ENCODE measurements around the gene HADHA.
"Not testable (repeated sequence)": the region's sequence is repeated elsewhere in the genome, so short reads cannot be mapped to it uniquely, and the experiment has no call there.

Gene HADHA

DNA sequence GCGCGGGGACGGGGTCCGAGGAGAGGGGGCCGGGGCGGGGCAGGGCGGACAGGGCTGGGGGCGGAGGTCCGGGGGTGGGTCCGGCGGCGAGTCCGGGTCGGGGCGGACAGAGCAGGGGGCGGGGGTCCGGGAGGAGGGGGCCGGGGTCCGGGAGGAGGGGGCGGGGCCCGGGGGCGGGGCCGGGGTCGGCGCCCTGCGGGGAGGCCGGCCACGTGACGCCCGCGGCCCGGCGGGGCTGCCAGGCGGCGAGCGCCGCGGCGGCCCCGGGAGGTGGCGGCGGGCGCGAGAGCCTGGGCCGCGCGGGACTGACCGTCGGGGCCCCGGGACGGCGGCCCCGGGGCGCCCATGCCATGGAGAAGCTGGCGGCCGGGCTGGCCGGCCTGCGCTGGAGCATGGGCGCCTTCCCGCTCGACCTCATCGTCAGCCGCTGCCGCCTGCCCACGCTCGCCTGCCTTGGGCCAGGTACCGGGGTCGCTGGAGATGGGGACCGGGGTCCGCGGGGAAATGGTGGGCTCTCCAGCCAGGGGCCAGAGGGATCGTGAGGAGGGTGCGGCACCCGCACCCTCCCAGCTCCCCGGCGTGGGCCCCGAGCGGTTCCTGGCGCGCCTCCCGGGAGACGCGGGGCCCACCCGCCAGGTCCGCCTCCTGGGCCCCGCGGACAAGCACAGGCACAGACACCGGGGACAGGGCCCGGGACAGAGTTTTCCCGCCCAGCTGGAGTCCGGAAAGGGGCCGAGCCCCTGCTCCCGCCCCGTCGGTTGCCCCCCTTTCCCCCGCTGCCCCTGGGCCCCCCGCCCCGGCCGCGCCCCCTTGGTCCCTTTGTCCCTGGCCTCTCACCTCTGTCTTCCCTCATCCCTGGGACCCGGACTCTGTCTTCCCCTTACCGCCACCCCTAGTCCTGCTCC lies 71.3 kb downstream of the HADHA start, which contains the start of gene GAREM2:
TSS of gene GAREM2 (plus strand) at position 218 of the 905 bp plus-strand sequence. CDS start at position 351, 133 bp downstream.
- no peak for DNase-seq

DNA sequence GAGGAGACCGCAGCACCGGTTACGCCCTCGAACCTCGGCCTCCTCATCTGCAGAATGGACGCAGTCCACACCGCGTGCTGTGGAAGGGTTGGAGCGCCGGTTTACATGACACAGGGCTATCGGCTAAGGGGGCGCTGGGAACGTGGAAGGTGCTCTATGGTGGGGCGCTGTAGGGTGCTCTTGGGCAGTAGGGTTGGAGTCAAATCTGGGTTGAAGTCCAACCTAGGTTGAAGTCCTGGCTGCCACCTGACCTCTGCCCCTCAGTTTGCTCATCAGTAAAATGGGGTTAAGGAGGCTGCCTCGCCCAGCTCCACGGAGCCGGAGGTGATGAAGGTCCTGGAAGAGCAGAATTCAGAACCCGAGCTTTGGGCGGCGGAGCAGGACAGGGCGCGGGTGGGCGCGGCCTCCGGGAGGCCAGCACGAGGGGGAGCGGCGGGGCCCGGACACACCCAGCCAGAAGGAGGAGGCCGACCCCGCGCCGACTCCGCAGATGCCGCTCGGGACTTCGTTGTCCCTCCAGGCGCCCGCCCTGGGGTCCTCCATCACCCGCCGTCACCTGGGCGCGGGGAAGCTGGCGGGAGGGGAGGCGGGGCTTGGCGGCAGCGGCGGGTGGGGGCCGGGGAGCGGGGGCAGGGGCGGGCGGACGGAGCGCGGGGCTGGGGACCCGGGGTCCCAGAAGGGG lies 72.1 kb downstream of the HADHA start:
- no peak for DNase-seq

GRCh38 chr2:26170795-26171194 lies 73.6 kb downstream of the HADHA start:
- no peak for DNase-seq

DNA sequence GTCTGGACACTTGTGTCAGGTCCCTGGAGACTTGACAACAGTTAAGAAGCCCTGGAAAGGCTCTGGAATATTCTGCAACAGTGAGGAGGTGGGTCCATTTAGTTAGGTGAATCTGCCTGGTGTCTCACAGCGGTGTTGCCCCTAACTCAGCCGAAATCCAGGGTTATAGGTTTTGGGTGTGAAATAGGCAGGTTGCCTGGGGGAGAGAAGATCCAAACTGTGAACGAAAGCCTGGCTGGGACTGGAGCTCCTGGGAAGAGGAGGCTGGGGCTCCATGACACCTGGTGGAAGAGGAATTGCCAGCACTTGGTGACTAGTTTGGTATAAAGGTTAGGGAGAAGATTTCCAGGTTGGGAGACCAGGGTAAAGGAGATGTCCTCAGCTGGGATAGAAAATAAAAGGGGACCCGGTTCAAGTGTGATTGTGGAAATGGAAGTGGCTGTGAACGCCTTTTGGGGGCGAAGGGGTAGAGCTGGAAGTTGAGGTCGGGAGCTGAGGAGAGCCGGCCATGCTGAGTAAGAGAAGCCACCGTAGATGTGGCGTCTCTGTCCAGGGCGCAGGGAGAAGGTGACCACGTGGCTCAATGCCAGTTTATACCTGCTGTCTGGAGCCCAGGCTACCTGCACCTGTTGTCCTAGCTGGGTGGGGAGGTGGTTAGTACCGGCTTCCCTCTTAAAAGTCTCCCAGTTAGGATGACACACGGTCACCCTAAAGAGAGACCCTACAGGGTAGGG lies 74.6 kb downstream of the HADHA start:
- DNase-seq = no peak

DNA sequence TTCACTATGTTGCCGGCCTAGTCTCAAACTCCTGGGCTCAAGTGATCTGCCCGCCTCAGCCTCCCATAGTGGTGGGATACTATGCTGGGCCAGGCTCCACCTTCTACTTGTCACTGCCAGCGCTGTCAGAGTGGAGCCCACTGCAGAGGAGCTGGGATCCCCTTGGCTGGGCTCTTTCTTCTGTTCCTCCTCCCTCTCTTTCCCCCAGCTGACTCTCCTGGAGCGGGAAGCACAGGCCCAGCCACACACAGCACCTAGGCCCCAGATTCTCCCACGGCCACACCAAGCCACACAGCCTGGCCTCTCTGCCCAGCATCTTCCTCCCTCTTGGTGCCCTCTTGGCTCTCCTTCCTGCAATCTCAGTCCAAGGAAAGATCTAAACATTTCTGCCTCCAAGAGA lies 75.2 kb downstream of the HADHA start:
- DNase-seq = no peak

- no peak for DNase-seq
Measured at GRCh38 chr2:26168785-26169184, 75.6 kb downstream of the HADHA start.

- DNase-seq = not testable (repeated sequence)
Measured at GRCh38 chr2:26166541-26166940, 77.9 kb downstream of the HADHA start.

- DNase-seq = no peak
Measured at GRCh38 chr2:26165403-26165802, 79.0 kb downstream of the HADHA start.

DNA sequence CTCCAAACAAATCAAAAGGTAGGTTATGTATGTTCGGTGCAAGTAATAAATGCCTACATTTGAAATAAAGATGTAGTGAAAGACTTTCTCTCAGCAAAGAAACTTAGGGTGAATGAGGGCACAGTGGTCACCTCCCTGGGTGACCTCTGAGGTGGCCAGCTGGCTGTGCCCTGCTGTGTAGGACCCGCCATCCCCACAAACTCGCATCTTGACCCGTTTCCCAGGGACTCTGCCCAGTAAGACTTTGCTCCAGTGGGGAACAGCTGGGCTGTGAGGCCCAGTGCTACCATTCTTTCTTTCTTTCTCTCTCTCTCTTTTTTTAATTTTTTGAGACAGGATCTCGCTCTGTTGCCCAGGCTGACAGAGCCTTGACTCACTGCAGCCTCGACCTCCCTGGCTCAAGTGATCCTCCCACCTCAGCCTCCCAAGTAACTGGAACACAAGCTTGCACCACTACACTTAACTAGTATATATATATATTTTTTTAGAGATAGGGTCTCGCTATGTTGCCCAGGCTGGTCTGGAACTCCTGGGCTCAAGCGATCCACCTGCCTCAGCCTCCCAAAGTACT lies 79.7 kb downstream of the HADHA start:
- no peak for DNase-seq

DNA sequence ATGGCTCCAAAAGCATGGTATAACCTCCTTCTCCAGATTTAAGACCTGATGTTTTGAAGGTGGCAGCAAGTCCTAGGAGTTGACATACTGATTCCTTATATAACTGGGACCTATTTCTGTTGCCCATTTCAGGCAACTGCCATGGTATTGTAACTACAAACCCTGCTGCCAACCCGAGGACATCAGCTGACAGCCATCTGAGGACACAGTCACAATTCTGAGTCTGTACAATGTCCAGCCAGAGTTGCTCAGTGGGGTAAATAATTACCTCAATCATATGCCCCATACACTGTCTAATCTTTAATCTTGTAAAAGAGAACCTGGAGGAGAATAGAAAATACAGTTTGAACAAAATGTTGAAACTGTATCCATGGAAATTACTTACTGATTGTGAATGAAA lies 80.2 kb downstream of the HADHA start:
- DNase-seq = no peak

- no peak for DNase-seq
Measured at GRCh38 chr2:26162963-26163362, 81.5 kb downstream of the HADHA start.

DNA sequence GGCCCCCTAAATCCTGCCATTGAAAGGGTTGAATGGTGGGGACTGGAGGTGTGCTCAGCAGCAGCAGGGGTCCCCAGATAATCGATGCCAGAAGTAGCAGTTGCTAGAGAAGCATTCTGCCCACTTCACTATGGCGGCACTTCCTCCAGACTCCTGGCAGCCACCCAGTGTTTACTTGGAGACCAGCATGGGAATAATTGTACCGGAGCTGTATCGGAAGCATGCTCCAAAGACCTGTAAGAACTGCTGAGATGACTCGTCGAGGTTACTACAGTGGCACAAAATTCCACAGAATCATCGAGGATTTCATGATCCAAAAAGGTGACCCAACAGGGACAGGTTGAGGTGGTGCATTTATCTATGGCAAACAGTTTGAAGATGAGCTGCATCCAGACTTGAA lies 82.5 kb downstream of the HADHA start:
- DNase-seq = no peak

- no peak for DNase-seq
Measured at GRCh38 chr2:26157580-26157979, 86.9 kb downstream of the HADHA start.

GRCh38 chr2:26150243-26150642 lies 94.2 kb downstream of the HADHA start:
- no peak for DNase-seq

DNA sequence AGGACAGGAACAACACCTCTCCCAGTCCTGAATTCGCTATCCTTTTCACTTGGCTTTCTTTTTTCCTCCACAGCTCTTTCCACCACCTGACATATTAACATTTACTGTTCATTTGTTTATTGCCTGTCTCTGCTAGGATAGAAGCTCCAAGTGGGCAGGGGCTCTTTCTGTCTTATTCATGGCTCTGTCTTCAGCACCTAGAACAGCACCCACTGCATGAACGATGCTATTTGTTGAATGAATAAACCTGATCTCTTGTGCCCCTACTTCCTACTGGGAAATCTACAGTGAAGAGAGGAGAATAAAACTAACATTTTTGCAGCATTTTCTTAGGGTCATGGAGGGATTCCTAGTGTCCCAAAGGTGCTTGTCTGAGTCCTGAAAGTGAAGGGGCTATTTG lies 95.9 kb downstream of the HADHA start:
- DNase-seq = no peak

DNA sequence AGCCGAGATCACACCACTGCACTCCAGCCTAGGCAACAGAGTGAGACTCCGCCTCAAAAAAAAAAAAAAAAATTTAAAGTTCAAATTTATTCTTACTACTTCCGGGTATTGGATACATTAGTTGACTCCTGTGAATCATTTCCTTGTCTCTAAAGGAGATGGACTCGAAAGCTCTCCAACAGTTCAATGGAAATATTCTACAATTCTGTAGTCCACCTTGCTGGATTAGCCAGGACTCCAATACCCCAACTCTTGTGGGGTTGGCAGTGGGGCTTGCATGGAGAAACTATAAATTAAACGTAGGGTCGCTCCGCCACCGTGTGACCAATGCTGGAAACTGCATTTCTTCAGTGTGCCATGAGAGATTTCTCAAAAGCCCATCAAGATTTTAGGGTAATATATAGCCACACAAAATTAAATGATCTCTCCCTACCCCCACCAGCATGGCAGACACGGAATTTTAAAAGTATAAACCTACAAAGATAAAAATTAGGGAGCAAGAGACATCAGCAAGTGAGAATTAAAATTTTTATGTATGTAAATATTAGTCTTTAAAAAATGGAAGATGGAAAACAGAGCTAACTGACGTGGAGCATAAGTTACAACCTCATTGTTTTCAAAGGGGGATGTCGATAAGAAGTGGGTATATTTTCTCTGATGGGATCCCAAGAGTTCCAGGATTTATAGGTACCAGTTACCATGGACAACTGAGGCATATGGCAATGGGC lies 99.3 kb downstream of the HADHA start:
- DNase-seq = peak; percentile 69

DNA sequence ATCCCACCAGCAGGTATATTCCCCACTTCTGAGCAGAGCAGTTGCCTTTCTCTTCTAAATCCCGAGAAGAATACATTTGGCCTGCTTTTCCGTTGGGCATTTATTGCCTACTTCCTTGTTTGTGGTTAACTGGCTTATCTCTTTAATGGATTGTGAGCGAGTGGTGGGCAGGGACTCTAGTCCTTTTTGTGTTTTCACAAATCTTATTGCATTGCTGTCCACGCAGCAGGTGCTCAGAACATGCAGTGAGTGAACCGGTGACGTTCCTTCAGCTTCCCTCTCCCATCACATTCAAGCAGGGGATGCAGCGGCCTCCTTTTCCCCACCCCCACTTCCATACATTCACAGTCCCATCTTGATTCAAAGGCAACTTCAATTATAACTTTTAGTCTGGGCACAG lies 100.4 kb downstream of the HADHA start:
- DNase-seq = no peak

DNA sequence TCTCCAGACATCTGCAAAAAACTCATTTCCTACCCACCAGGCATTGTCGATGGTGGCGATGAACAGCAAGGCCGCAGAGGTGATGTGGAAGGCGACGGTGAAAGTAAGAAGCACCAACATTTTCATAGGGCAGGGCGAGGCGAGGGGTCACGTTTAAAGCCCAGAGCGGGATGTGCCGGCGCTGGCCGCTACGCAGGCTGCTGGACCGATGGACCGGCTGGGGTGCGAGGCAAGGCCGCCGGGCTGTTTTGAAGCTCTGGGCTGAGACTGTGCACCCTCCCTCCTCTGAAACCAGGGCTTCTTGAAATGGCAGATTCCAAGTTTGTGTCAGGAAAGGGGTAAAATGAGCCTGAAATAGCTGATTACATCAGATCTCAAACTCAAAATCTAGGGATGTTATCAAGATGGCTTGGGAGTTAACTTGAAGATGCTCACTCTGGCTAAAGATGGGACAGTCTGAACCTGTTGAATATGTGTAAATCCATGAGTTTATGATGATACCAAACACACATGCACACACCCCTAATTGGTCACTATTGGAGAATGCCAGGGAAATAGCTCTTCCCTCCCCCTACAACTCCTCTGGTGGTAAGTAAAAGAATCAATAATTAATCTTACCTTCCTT lies 103.2 kb downstream of the HADHA start:
- DNase-seq = no peak

Measured in activated CD4-positive, alpha-beta T cell treated with anti-CD3 and anti-CD28 coated beads, Interleukin-2, Interleukin-6, amounts not matched to agents 100 ng/mL and 50 ng/mL, durations not matched to agents 16 hours and 8 hours (primary cell).